Osteoblast (primary cell): Measurements from ENCODE around the gene LRRC3B. TPM values are rescaled to one million over a fixed set of nuclear protein-coding genes. Genes with fewer than 3 reads are reported as not detected.

Source experiments
- DNase-seq: peaks from one replicate; pipeline ENCODE4 v3.0.0; 2011; ENCODE audit warnings: low spot score, mixed read lengths; ENCODE audit not compliant: insufficient read length; ENCODE audit errors: missing footprints
- H2AFZ ChIP-seq: 2 replicates; pipeline ENCODE4 v1.6.0; 2011; ENCODE audit warnings: mild to moderate bottlenecking, low read length
- H3K27ac ChIP-seq: 2 replicates; pipeline ENCODE4 v1.5.1; 2011; ENCODE audit warnings: mild to moderate bottlenecking, low read depth, low read length, moderate library complexity
- H3K27me3 ChIP-seq: 2 replicates; pipeline ENCODE4 v1.6.0; 2012; ENCODE audit warnings: mild to moderate bottlenecking, control low read depth, inconsistent platforms, low read length, moderate library complexity; ENCODE audit not compliant: insufficient read depth
- H3K36me3 ChIP-seq: 2 replicates; pipeline ENCODE4 v1.5.1; 2011; ENCODE audit warnings: mild to moderate bottlenecking, low read length, control low read depth, moderate library complexity; ENCODE audit not compliant: insufficient read depth
- H3K4me1 ChIP-seq: 2 replicates; pipeline ENCODE4 v1.5.1; 2011; ENCODE audit warnings: mild to moderate bottlenecking, low read length, control low read depth, moderate library complexity; ENCODE audit not compliant: insufficient read depth
- H3K4me2 ChIP-seq: 2 replicates; pipeline ENCODE4 v1.6.0; 2011; ENCODE audit warnings: mild to moderate bottlenecking, low read length; ENCODE audit not compliant: insufficient read depth
- H3K4me3 ChIP-seq: fragments of 200-600 bp; sonication (generic); 3 replicates; pipeline ENCODE4 v1.5.1; 2012; ENCODE audit warnings: mild to moderate bottlenecking, low read length, inconsistent platforms; ENCODE audit not compliant: insufficient read depth
- H3K79me2 ChIP-seq: 2 replicates; pipeline ENCODE4 v1.6.0; 2012; ENCODE audit warnings: mild to moderate bottlenecking, low read length, control low read depth, inconsistent platforms; ENCODE audit not compliant: insufficient read depth
- H3K9me3 ChIP-seq: 2 replicates; pipeline ENCODE4 v1.5.1; 2011; ENCODE audit warnings: low read depth, low read length, control low read depth
- H4K20me1 ChIP-seq: 2 replicates; pipeline ENCODE4 v1.6.0; 2012; ENCODE audit warnings: mild to moderate bottlenecking, low read length, control low read depth; ENCODE audit not compliant: insufficient read depth
- total RNA-seq: library from RNA; depleted of rRNA; stranded (reverse); fragments of >200 nt; gene quantifications from 2 replicates; pipeline ENCODE4 v1.2.3, GENCODE V29; 2012
- TF ChIP-seq, protein P1 (sequence below): IDR thresholded peaks from 2 replicates; pipeline ENCODE4 v1.5.1; 2011; ENCODE audit warnings: mild to moderate bottlenecking, low read depth, low read length, moderate library complexity; ENCODE audit errors: extremely low read depth

The LRRC3B gene
- total RNA-seq, 1 donor: not detected

- no peaks in the 10 kb centered on the region for H3K4me1 ChIP-seq
- H4K20me1 ChIP-seq: no peaks in the 10 kb centered on the region
- no peaks in the 10 kb centered on the region for H3K27me3 ChIP-seq
- H3K36me3 ChIP-seq: no peaks in the 10 kb centered on the region
- H3K79me2 ChIP-seq: no peaks in the 10 kb centered on the region
- H3K4me3 ChIP-seq: no peak overlapping the region
- H3K4me2 ChIP-seq: no peak overlapping the region
- no peak for DNase-seq
- TF ChIP-seq, protein P1, sequence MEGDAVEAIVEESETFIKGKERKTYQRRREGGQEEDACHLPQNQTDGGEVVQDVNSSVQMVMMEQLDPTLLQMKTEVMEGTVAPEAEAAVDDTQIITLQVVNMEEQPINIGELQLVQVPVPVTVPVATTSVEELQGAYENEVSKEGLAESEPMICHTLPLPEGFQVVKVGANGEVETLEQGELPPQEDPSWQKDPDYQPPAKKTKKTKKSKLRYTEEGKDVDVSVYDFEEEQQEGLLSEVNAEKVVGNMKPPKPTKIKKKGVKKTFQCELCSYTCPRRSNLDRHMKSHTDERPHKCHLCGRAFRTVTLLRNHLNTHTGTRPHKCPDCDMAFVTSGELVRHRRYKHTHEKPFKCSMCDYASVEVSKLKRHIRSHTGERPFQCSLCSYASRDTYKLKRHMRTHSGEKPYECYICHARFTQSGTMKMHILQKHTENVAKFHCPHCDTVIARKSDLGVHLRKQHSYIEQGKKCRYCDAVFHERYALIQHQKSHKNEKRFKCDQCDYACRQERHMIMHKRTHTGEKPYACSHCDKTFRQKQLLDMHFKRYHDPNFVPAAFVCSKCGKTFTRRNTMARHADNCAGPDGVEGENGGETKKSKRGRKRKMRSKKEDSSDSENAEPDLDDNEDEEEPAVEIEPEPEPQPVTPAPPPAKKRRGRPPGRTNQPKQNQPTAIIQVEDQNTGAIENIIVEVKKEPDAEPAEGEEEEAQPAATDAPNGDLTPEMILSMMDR: no peak
- H3K27ac ChIP-seq: no peak overlapping the region
- H3K9me3 ChIP-seq: no peaks in the 10 kb centered on the region
- H2AFZ ChIP-seq: no peak overlapping the region
Observed at GRCh38 chr3:26638113-26638512, 15.5 kb downstream of the LRRC3B start.

DNA sequence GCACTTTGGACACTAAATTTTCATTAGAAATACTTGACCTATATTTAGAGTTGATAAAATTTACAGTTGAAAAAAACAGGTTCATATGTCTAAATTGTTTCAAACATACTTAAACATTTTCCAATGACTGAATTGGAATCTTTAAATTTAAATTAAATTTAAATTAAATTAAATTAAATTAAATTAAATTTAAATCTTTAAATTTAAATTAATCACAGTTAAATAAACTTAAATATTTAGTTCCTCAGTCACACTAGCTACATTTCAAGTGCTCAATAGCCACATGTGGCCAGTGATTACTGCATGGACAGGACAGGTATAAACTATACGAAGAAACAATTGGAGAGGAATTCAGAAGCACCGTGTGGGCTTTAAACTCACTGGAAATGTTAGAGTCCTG lies 16.8 kb downstream of the LRRC3B start:
- Histone ChIP-seq H3K36me3 (no peaks in the 10 kb centered on the region), H4K20me1 (no peaks in the 10 kb centered on the region), H3K79me2 (no peaks in the 10 kb centered on the region), H2AFZ (no peak overlapping the region), H3K4me2 (no peak overlapping the region), H3K27me3 (no peaks in the 10 kb centered on the region), H3K27ac (no peak overlapping the region), H3K4me1 (no peaks in the 10 kb centered on the region), H3K9me3 (peaks cover 2% of the 10 kb centered on the region), H3K4me3 (no peak overlapping the region)
- DNase-seq: no peak
- TF ChIP-seq, protein P1: no peak

DNA sequence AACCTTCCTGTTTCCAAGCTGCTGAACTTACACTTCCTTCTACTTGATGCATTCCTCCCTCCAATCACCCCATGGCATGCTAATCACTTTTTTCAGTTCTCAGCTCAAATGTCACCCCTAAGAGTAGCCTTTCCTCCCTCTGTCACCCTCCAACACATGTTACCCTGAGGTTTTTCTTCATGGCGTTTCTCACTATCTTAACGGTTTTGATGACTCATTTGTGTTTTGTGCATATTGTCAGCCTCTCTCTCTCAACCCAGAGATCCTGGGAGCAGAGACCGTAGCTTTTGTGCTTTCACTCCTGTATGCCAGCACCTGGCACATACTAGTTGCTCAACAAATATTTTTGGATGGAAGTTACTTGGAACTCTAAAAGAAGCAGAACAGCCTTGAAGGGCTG lies 24.5 kb downstream of the LRRC3B start:
- Histone ChIP-seq H3K27ac (no peak overlapping the region), H3K4me3 (no peak overlapping the region), H2AFZ (no peak overlapping the region), H3K9me3 (peaks cover 2% of the 10 kb centered on the region), H3K4me2 (no peak overlapping the region), H3K4me1 (no peaks in the 10 kb centered on the region), H3K36me3 (no peaks in the 10 kb centered on the region), H3K27me3 (no peaks in the 10 kb centered on the region), H4K20me1 (no peaks in the 10 kb centered on the region), H3K79me2 (no peaks in the 10 kb centered on the region)
- TF ChIP-seq, protein P1: no peak
- DNase-seq: no peak

GRCh38 chr3:26648461-26648860 lies 25.9 kb downstream of the LRRC3B start:
- Histone ChIP-seq H3K36me3 (no peaks in the 10 kb centered on the region), H3K9me3 (no peaks in the 10 kb centered on the region), H3K4me3 (no peak overlapping the region), H3K27me3 (no peaks in the 10 kb centered on the region), H3K79me2 (no peaks in the 10 kb centered on the region), H3K4me2 (no peak overlapping the region), H2AFZ (no peak overlapping the region), H3K27ac (no peak overlapping the region), H3K4me1 (no peaks in the 10 kb centered on the region), H4K20me1 (no peaks in the 10 kb centered on the region)
- no peak for DNase-seq
- TF ChIP-seq, protein P1: no peak
